Neural crest cell (in vitro differentiated cells): Measurements from ENCODE around the gene GLRA1. TPM values are rescaled to one million over a fixed set of nuclear protein-coding genes. Genes with fewer than 3 reads are reported as not detected.

Source experiments
- DNase-seq: peaks from one replicate; pipeline ENCODE4 v3.0.0; 2021; ENCODE audit warnings: low read depth, mixed read lengths, low spot score
- H3K27ac Mint-ChIP-seq: one replicate; pipeline ENCODE4 v1.8.0; 2021; ENCODE audit warnings: mild to moderate bottlenecking, mixed read lengths; ENCODE audit not compliant: unreplicated experiment
- H3K27me3 Mint-ChIP-seq: 2 replicates; pipeline ENCODE4 v1.8.0; 2021; ENCODE audit warnings: low read depth, mild to moderate bottlenecking, mixed read lengths
- H3K36me3 Mint-ChIP-seq: 2 replicates; pipeline ENCODE4 v1.8.0; 2021; ENCODE audit warnings: low read depth, mild to moderate bottlenecking, mixed read lengths
- H3K4me1 Mint-ChIP-seq: 2 replicates; pipeline ENCODE4 v1.8.0; 2021; ENCODE audit warnings: mixed read lengths
- H3K4me3 Mint-ChIP-seq: one replicate; pipeline ENCODE4 v1.8.0; 2021; ENCODE audit warnings: mild to moderate bottlenecking, mixed read lengths
- H3K9me3 Mint-ChIP-seq: 2 replicates; pipeline ENCODE4 v1.8.0; 2021; ENCODE audit warnings: mixed read lengths
- total RNA-seq: library from RNA; stranded (reverse); gene quantifications from 2 replicates; pipeline ENCODE4 v1.2.1, GENCODE V29; 2021
- TF ChIP-seq, protein P1 (sequence below): fragments of 200-600 bp; sonication (generic); conservative IDR thresholded peaks from 2 replicates; pipeline ENCODE4 v1.5.0; 2021; ENCODE audit warnings: antibody characterized with exemption, mild to moderate bottlenecking

Gene GLRA1
- total RNA-seq, 1 donor from 2014 or later = 0.21 TPM

DNA sequence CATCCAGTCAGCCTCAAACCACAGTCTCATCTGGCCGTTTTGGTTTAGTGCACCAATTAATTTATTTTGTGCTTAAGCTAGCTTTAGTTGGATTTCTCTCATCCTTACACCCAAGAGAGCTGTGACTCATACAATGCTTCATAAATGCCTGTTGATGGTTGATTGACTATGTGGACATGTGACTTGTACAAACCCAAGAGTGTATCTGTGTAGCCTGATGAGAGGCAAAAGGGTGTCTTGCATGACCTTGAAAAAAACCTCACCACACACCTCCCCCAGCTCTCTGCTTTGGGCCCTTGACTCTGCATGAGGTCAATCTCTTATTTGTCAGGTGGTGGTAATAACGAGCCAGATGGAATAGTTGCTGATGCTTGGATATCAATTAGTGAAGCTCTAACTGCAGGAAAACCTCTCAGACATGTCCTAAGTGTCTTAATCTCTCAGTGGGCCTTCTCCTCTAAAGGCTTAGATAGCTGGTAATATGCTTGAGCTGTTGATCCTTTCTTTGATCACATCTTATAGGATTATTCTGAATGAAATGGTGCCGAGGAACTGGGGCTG lies 10.6 kb upstream of the GLRA1 start:
- peaks cover 9% of the 10 kb centered on the region for H3K9me3 Mint-ChIP-seq
- H3K36me3 Mint-ChIP-seq = peaks cover 13% of the 10 kb centered on the region
- H3K4me1 Mint-ChIP-seq = no peaks in the 10 kb centered on the region
- no peak for DNase-seq
- H3K4me3 Mint-ChIP-seq = no peak overlapping the region
- TF ChIP-seq, protein P1, sequence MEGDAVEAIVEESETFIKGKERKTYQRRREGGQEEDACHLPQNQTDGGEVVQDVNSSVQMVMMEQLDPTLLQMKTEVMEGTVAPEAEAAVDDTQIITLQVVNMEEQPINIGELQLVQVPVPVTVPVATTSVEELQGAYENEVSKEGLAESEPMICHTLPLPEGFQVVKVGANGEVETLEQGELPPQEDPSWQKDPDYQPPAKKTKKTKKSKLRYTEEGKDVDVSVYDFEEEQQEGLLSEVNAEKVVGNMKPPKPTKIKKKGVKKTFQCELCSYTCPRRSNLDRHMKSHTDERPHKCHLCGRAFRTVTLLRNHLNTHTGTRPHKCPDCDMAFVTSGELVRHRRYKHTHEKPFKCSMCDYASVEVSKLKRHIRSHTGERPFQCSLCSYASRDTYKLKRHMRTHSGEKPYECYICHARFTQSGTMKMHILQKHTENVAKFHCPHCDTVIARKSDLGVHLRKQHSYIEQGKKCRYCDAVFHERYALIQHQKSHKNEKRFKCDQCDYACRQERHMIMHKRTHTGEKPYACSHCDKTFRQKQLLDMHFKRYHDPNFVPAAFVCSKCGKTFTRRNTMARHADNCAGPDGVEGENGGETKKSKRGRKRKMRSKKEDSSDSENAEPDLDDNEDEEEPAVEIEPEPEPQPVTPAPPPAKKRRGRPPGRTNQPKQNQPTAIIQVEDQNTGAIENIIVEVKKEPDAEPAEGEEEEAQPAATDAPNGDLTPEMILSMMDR = no peak
- peaks cover 9% of the 10 kb centered on the region for H3K27me3 Mint-ChIP-seq
- H3K27ac Mint-ChIP-seq = no peak overlapping the region

DNA sequence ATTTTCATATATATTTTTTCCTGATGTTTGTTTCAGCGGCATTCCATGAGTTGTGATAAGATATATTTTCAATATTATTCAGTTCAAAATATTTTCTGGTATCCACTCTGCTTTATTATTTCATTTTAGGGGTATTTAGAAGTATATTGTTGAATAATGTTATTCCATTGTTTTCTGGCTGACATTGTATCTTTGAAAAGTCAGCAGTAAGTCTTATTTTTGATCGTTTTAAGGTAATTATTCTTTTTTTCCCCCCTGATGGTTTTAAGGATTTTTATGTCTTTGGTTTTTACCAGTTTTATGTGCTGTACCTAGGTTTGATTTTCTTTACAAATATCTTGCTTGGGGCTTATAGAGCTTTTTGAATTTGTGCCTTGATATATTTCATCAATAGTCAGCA lies 6.6 kb upstream of the GLRA1 start:
- Mint-ChIP-seq H3K27me3 (peaks cover 33% of the 10 kb centered on the region), H3K27ac (no peak overlapping the region), H3K36me3 (peaks cover 13% of the 10 kb centered on the region), H3K9me3 (peaks cover 9% of the 10 kb centered on the region), H3K4me3 (no peak overlapping the region), H3K4me1 (no peaks in the 10 kb centered on the region)
- TF ChIP-seq, protein P1 = no peak
- DNase-seq = no peak

DNA sequence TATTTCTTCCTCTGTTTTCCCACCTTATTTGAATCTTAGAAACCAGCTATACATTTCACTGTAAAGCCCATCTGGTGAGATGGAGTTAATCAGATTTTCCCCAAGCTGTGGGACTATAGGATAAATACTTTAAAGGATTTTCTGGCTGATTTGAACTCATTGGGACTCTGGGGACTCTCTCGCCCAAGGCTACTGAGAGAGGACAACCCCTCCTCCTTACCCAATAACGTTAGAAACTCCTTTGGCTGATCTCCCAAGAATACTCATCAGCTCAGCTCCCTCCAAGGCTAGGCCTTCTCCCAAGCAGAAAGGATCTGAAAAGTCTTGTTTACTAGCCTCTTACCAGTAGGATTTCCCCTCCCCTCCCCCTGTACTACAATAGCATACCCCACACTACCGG lies 1.5 kb upstream of the GLRA1 start:
- DNase-seq = no peak
- no peaks in the 10 kb centered on the region for H3K36me3 Mint-ChIP-seq
- H3K27ac Mint-ChIP-seq = no peak overlapping the region
- peaks cover 11% of the 10 kb centered on the region for H3K4me1 Mint-ChIP-seq
- TF ChIP-seq, protein P1 = no peak
- no peaks in the 10 kb centered on the region for H3K9me3 Mint-ChIP-seq
- H3K4me3 Mint-ChIP-seq = no peak overlapping the region
- H3K27me3 Mint-ChIP-seq = peaks cover 72% of the 10 kb centered on the region

DNA sequence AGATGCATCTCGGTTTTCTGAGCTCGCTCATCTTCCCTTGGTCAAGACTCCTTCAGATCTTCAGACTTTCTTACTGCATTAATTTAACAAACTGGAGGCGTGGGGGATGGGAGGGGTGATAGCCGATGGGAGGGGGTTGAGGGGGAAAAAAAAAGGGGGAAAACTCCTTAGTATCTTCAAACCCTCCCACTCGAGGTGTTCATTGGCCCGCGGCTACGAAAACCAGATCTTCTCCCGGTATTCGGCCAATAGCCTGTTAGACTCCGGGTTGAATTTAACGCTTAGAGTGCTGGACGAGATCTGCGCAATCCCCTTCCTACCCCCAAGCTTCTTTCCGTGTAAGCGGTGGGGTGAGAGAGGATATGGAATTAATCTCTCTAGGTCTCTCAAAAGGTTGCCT lies 689 bp upstream of the GLRA1 start:
- H3K4me3 Mint-ChIP-seq = no peak overlapping the region

DNA sequence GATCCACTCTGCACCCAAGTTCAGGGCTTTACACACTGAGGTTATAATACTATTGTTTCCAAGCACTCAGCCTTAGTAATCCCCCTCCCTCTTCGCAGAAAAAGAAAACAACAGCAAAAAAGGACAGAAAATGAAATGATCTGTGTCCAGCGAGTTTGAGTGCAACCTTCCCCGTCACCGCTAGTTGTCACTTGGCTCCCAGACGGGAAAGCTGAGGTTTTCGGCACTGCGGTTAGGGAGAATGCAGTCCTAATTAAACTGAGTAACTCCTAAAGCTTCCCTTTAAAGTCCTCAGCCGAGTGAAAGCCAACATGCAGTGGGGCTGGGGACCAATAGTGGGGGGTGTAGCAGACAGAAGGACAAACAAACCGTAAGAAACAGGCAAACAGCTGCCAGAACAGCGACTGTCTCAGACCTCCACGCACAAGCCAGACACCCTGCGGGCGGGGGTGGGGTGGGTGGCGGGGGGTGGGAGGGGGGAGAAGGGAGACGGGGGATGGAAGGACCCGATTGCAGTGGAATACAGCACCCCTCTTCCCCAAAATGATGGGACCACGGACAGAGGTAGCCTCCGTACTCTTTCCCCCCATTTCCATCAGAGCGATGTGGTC lies 680 bp downstream of the GLRA1 start:
- H3K27me3 Mint-ChIP-seq = peaks cover 92% of the 10 kb centered on the region
- peaks cover 11% of the 10 kb centered on the region for H3K4me1 Mint-ChIP-seq
- TF ChIP-seq, protein P1 = peak; percentile 57
- H3K36me3 Mint-ChIP-seq = no peaks in the 10 kb centered on the region
- H3K4me3 Mint-ChIP-seq = peak overlapping the region; percentile 78
- DNase-seq = no peak
- no peak overlapping the region for H3K27ac Mint-ChIP-seq
- H3K9me3 Mint-ChIP-seq = no peaks in the 10 kb centered on the region

More for the DNA sequence above, 689 bp upstream of the GLRA1 start:
- H3K9me3 Mint-ChIP-seq = no peaks in the 10 kb centered on the region
- H3K27me3 Mint-ChIP-seq = peaks cover 79% of the 10 kb centered on the region
- peaks cover 11% of the 10 kb centered on the region for H3K4me1 Mint-ChIP-seq
- TF ChIP-seq, protein P1 = no peak
- DNase-seq = no peak
- H3K36me3 Mint-ChIP-seq = no peaks in the 10 kb centered on the region
- no peak overlapping the region for H3K27ac Mint-ChIP-seq
